GM13976 (cell line): ENCODE data around the gene GAD2.

Experiments
- DNase-seq: peaks from one replicate; pipeline ENCODE4 v3.0.0; 2012; ENCODE audit warnings: low spot score
- CTCF ChIP-seq: IDR thresholded peaks from 2 replicates; pipeline ENCODE4 v1.5.1; 2012; ENCODE audit warnings: borderline replicate concordance, mild to moderate bottlenecking; ENCODE audit not compliant: insufficient read depth; ENCODE audit errors: extremely low read depth, missing control alignments, control extremely low read depth
- in situ Hi-C: fragments of 300-500 bp; cut with MboI; formaldehyde crosslinking; loops from one replicate; pipeline ENCODE4 v1.12.0; 2022; ENCODE audit warnings: low sequenced_read_pairs, mixed read lengths, inconsistent platforms; ENCODE audit not compliant: unreplicated experiment

Gene GAD2

DNA sequence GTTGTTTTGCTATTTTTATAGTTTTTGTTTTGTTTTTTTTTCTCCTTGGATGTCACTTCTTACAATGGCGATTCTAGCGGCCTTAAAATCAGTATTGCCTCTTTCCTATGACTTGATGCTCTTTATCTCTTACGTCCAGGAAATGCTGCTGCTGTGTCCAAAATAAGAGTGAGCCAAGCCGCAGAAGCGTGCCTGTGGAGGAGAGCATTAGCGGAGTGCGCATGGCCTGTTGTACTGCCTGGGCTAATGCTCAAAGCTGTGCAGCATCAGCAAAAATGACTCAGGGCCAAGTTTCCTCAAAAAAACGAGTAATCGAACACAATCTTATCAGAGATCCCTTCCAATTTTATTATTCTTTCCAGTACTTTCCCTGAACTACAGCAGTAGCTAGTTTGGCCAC lies 18.5 kb upstream of the GAD2 start:
- DNase-seq = no peak
- in situ Hi-C loops = no loop called here
- TF ChIP-seq CTCF = no peak

- no peak for DNase-seq
Observed at GRCh38 chr10:26199841-26200240, 16.7 kb upstream of the GAD2 start.

GRCh38 chr10:26205223-26205622 lies 11.4 kb upstream of the GAD2 start:
- no peak for DNase-seq
- no peak for TF ChIP-seq CTCF
- in situ Hi-C loops = no loop called here

More at GRCh38 chr10:26199841-26200240, 16.7 kb upstream of the GAD2 start:
- in situ Hi-C loops = no loop called here
- TF ChIP-seq CTCF = no peak

- in situ Hi-C loops = no loop called here
Observed at GRCh38 chr10:26211781-26212444, 4.7 kb upstream of the GAD2 start.

GRCh38 chr10:26212511-26212910 lies 4.1 kb upstream of the GAD2 start:
- DNase-seq = no peak
- in situ Hi-C loops = no loop called here
- no peak for TF ChIP-seq CTCF

More at GRCh38 chr10:26211781-26212444, 4.7 kb upstream of the GAD2 start:
- no peak for DNase-seq
- TF ChIP-seq CTCF = no peak

- TF ChIP-seq CTCF = no peak
- in situ Hi-C loops = no loop called here
- DNase-seq = no peak
Observed at GRCh38 chr10:26213157-26213800, 3.3 kb upstream of the GAD2 start.
